A549 (cell line): Measurements from ENCODE around the gene CUEDC2.

Experiments used
- CHD4 ChIP-seq: fragments of 200-600 bp; sonication (generic); IDR thresholded peaks from 2 replicates; pipeline ENCODE4 v1.6.1; 2016; ENCODE audit warnings: antibody characterized with exemption, mild to moderate bottlenecking, borderline replicate concordance
- EP300 ChIP-seq, 2 experiments: fragments of >200 bp; sonication (Bioruptor Twin); formaldehyde crosslinking; IDR thresholded peaks; 2 replicates in 1 of 2; 3 replicates in 1 of 2; pipeline ENCODE4 v1.6.1; 2016 to 2017
- JUNB ChIP-seq: fragments of >200 bp; sonication (Bioruptor Twin); formaldehyde crosslinking; IDR thresholded peaks from 2 replicates; pipeline ENCODE4 v1.6.1; 2016
- KDM5A ChIP-seq: fragments of 200-600 bp; sonication (generic); IDR thresholded peaks from 2 replicates; pipeline ENCODE4 v1.6.1; 2016; ENCODE audit warnings: antibody characterized with exemption, mild to moderate bottlenecking
- NR3C1 ChIP-seq: fragments of >200 bp; sonication (Bioruptor Twin); formaldehyde crosslinking; IDR thresholded peaks from 3 replicates; pipeline ENCODE4 v1.6.1; 2017
- POLR2A ChIP-seq: IDR thresholded peaks from 2 replicates; pipeline ENCODE4 v1.6.1; 2012; ENCODE audit warnings: mild to moderate bottlenecking, low read length
- RFX5 ChIP-seq: fragments of 450-650 bp; IDR thresholded peaks from 2 replicates; pipeline ENCODE4 v1.7.1; 2014; ENCODE audit warnings: antibody characterized with exemption, mild to moderate bottlenecking, moderate library complexity
- SMC3 ChIP-seq: fragments of >200 bp; sonication (Bioruptor Twin); formaldehyde crosslinking; IDR thresholded peaks from 3 replicates; pipeline ENCODE4 v1.6.1; 2018; ENCODE audit warnings: inconsistent platforms
- TF ChIP-seq, protein P1 (sequence below): fragments of >200 bp; sonication (Bioruptor Twin); formaldehyde crosslinking; IDR thresholded peaks from 3 replicates; pipeline ENCODE4 v1.5.1; 2016
- TF ChIP-seq, protein P2 (sequence below): IDR thresholded peaks from 2 replicates; pipeline ENCODE4 v1.6.1; 2012
- TF ChIP-seq, protein P3 (sequence below): IDR thresholded peaks from 2 replicates; pipeline ENCODE4 v1.6.1; 2012
- TF ChIP-seq, protein P4 (sequence below): fragments of 450-650 bp; IDR thresholded peaks from 2 replicates; pipeline ENCODE4 v1.6.1; 2014; ENCODE audit warnings: antibody characterized with exemption
- TF ChIP-seq, protein P5 (sequence below): fragments of 200-600 bp; sonication (generic); IDR thresholded peaks from 2 replicates; pipeline ENCODE4 v1.6.1; 2016; ENCODE audit warnings: antibody characterized with exemption, mild to moderate bottlenecking, moderate library complexity

DNA sequence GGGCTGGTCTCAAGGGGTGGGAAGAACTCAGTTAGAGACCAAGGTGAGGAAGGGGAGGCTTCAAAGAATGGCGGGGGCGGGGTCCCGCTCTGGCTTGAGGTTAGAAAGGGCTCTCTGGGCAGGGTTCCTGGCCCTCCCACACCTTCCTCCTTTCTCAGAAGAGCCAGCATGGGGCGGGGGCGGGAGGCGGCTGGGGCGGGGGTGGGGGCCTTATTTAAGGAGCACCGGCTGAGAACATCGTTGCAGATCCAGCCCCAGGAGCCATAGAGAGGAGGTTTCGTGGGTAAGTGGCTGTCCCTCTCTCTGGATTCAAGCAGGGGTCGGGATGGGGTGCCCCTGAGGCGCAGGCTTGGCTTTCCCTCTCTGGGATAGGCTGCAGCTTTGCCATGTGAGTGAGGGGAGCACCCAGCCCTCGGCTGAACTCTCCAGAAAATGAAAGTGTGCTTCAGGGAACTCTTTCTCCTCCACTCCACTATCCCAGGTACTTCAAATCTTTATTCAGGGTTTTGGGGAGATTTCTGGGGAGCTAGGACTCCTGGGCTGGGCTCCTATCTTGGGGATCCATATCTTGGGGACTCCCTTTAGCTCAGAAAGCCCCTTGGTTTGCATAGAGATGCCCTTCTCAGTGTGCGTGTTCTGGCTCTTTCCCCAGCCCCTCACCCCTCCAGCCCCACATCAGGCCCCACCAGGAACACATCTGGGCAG is 3.3 kb upstream of the CUEDC2 start:
- TF ChIP-seq SMC3 (no peak), EP300 (IDR thresholded peaks at IDR 0.05) (no peak), POLR2A (no peak), JUNB (no peak), RFX5 (no peak), KDM5A (no peak), NR3C1 (no peak), CHD4 (no peak)
- TF ChIP-seq, protein P1, sequence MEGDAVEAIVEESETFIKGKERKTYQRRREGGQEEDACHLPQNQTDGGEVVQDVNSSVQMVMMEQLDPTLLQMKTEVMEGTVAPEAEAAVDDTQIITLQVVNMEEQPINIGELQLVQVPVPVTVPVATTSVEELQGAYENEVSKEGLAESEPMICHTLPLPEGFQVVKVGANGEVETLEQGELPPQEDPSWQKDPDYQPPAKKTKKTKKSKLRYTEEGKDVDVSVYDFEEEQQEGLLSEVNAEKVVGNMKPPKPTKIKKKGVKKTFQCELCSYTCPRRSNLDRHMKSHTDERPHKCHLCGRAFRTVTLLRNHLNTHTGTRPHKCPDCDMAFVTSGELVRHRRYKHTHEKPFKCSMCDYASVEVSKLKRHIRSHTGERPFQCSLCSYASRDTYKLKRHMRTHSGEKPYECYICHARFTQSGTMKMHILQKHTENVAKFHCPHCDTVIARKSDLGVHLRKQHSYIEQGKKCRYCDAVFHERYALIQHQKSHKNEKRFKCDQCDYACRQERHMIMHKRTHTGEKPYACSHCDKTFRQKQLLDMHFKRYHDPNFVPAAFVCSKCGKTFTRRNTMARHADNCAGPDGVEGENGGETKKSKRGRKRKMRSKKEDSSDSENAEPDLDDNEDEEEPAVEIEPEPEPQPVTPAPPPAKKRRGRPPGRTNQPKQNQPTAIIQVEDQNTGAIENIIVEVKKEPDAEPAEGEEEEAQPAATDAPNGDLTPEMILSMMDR = no peak
- TF ChIP-seq, protein P2, sequence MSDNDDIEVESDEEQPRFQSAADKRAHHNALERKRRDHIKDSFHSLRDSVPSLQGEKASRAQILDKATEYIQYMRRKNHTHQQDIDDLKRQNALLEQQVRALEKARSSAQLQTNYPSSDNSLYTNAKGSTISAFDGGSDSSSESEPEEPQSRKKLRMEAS = no peak
- TF ChIP-seq, protein P3, sequence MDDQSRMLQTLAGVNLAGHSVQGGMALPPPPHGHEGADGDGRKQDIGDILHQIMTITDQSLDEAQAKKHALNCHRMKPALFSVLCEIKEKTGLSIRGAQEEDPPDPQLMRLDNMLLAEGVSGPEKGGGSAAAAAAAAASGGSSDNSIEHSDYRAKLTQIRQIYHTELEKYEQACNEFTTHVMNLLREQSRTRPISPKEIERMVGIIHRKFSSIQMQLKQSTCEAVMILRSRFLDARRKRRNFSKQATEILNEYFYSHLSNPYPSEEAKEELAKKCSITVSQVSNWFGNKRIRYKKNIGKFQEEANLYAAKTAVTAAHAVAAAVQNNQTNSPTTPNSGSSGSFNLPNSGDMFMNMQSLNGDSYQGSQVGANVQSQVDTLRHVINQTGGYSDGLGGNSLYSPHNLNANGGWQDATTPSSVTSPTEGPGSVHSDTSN = no peak
- TF ChIP-seq, protein P4, sequence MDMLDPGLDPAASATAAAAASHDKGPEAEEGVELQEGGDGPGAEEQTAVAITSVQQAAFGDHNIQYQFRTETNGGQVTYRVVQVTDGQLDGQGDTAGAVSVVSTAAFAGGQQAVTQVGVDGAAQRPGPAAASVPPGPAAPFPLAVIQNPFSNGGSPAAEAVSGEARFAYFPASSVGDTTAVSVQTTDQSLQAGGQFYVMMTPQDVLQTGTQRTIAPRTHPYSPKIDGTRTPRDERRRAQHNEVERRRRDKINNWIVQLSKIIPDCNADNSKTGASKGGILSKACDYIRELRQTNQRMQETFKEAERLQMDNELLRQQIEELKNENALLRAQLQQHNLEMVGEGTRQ = no peak
- TF ChIP-seq, protein P5, sequence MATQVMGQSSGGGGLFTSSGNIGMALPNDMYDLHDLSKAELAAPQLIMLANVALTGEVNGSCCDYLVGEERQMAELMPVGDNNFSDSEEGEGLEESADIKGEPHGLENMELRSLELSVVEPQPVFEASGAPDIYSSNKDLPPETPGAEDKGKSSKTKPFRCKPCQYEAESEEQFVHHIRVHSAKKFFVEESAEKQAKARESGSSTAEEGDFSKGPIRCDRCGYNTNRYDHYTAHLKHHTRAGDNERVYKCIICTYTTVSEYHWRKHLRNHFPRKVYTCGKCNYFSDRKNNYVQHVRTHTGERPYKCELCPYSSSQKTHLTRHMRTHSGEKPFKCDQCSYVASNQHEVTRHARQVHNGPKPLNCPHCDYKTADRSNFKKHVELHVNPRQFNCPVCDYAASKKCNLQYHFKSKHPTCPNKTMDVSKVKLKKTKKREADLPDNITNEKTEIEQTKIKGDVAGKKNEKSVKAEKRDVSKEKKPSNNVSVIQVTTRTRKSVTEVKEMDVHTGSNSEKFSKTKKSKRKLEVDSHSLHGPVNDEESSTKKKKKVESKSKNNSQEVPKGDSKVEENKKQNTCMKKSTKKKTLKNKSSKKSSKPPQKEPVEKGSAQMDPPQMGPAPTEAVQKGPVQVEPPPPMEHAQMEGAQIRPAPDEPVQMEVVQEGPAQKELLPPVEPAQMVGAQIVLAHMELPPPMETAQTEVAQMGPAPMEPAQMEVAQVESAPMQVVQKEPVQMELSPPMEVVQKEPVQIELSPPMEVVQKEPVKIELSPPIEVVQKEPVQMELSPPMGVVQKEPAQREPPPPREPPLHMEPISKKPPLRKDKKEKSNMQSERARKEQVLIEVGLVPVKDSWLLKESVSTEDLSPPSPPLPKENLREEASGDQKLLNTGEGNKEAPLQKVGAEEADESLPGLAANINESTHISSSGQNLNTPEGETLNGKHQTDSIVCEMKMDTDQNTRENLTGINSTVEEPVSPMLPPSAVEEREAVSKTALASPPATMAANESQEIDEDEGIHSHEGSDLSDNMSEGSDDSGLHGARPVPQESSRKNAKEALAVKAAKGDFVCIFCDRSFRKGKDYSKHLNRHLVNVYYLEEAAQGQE = no peak
